KBM-7 (cell line): ENCODE measurements around the gene FAR1.
"Not testable (repeated sequence)": the region's sequence is repeated elsewhere in the genome, so short reads cannot be mapped to it uniquely, and the experiment has no call there.

Source experiments
- DNase-seq: peaks from one replicate; pipeline ENCODE4 v3.0.0-alpha.2; 2015
- in situ Hi-C: fragments of 300-500 bp; cut with MboI; formaldehyde crosslinking; loops from 2 replicates; pipeline ENCODE4 v1.14.3; 2020; ENCODE audit warnings: low sequenced_read_pairs, low pct_unique_long_range_greater_than_20kb, mixed read lengths

The FAR1 gene

GRCh38 chr11:13668102-13668956 is at the start of gene FAR1:
Gene FAR1, plus strand, starts transcription at chr11:13668668. Its CDS starts 26,098 bp downstream, at chr11:13694766.
- in situ Hi-C loops, result no loop called here

GRCh38 chr11:13620063-13620462 is 48.4 kb upstream of the FAR1 start:
- DNase-seq, result no peak
- in situ Hi-C loops, result no loop called here

More at GRCh38 chr11:13668102-13668956, at the start of gene FAR1:
- DNase-seq, result peak; percentile 99

DNA sequence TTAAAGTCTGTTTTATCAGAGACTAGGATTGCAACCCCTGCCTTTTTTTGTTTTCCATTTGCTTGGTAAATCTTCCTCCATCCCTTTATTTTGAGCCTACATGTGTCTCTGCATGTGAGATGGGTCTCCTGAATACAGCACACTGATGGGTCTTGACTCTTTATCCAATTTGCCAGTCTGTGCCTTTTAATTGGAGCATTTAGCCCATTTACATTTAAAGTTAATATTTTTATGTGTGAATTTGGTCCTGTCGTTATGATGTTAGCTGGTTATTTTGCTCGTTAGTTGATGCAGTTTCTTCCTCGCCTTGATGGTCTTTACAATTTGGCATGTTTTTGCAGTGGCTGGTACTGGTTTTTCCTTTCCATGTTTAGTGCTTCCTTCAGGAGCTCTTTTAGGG is 41.6 kb upstream of the FAR1 start:
- in situ Hi-C loops, DNase-seq: not testable (repeated sequence)

DNA sequence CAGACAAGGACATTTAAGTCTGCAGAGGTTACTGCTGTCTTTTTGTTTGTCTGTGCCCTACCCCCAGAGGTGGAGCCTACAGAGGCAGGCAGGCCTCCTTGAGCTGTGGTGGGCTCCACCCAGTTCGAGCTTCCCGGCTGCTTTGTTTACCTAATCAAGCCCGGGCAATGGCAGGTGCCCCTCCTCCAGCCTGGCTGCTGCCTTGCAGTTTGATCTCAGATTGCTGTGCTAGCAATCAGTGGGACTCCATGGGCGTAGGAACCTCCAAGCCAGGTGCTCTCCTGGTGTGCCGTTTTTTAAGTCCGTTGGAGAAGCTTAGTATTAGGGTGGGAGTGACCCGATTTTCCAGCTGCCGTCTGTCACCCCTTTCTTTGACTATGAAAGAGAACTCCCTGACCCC is 39.8 kb upstream of the FAR1 start:
- in situ Hi-C loops, DNase-seq: not testable (repeated sequence)

GRCh38 chr11:13629779-13630178 is 38.7 kb upstream of the FAR1 start:
- DNase-seq, result no peak
- in situ Hi-C loops, result no loop called here

GRCh38 chr11:13635290-13635689 is 33.2 kb upstream of the FAR1 start:
- in situ Hi-C loops, result no loop called here
- no peak for DNase-seq

GRCh38 chr11:13635804-13636203 is 32.7 kb upstream of the FAR1 start:
- in situ Hi-C loops, result no loop called here

GRCh38 chr11:13637125-13638069 is 31.1 kb upstream of the FAR1 start:
- in situ Hi-C loops, result no loop called here
- DNase-seq, result no peak

More at GRCh38 chr11:13635804-13636203, 32.7 kb upstream of the FAR1 start:
- DNase-seq, result peak; percentile 20

- in situ Hi-C loops, result no loop called here
- no peak for DNase-seq
Observed at GRCh38 chr11:13638422-13638821, 30.0 kb upstream of the FAR1 start.

DNA sequence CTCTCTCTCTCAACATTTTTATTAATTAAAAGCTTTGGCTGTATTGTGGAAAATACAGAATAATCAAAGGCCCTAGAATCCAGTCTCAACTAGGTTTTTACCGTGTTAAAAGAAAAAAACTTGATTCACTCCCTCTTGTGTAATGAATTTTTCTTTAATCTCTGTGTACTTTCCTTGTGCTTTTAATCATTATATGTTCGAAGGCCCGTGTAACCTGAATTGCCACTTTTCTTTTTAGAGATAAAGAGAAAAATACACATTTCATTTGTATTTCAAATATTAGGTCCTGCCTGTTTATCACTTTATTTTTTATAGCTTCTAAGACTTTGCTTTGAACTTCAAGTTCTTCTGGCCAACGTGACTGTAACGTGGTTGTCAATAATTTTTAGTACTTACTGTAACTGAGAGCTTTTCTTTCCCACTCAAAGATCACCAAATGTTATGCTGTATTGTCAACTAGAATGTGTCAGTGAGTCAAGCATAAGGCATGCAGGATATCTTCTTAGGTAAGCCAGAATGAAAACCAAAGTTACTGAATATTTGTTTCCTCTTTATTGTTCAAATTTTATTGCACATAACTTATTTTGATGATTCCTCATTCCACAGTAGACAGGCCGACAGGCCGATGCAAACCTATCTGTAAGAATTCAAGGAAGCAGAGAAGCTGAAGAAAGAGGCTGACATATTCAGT is 23.3 kb upstream of the FAR1 start:
- no peak for DNase-seq

GRCh38 chr11:13647391-13647790 is 21.1 kb upstream of the FAR1 start:
- DNase-seq, result no peak
- in situ Hi-C loops, result no loop called here

More for the DNA sequence above, 23.3 kb upstream of the FAR1 start:
- in situ Hi-C loops, result no loop called here

GRCh38 chr11:13649619-13650018 is 18.8 kb upstream of the FAR1 start:
- in situ Hi-C loops, result no loop called here
- no peak for DNase-seq

DNA sequence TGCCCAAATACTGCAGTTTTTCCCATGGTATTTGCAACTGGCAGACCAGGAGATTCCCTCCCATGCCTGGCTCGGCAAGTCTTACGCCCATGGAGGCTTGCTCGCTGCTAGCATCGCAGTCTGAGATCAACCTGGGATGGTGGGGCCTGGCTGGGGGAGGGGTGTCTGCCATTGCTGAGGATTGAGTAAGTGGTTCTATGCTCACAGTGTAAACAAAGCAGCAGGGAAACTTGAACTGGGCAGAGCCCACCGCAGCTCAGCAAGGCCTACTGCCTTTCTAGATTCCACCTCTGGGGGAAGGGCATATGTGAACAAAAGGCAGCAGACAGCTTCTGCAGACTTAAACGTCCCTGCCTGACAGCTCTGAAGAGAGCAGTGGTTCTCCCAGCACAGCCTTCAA is 17.0 kb upstream of the FAR1 start:
- DNase-seq, in situ Hi-C loops: not testable (repeated sequence)

- no peak for DNase-seq
- in situ Hi-C loops, result no loop called here
Observed at GRCh38 chr11:13661074-13661623, 7.3 kb upstream of the FAR1 start.

GRCh38 chr11:13663631-13664071 is 4.8 kb upstream of the FAR1 start:
- in situ Hi-C loops, result no loop called here
- no peak for DNase-seq

DNA sequence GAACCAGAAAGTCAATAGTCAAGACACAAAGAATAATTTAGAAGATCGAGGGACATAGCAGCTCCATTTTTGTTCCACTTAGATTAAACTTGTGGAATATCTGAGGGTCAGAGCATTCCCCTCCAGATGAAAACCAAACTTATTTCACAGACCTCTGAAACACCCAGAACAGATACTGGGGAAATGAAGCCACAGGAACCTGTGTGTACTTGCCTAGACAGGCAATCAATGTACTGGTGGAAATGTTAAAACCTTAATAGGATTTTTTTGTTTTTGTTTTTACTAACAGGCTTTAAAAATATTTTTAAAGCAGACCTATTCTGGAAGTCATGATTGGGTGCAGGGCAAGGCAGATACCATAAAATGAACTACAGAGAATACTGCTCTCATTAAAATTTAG is 4.1 kb upstream of the FAR1 start:
- in situ Hi-C loops, result no loop called here
- no peak for DNase-seq

- in situ Hi-C loops, result no loop called here
- no peak for DNase-seq
Observed at GRCh38 chr11:13666708-13667107, 1.8 kb upstream of the FAR1 start.

DNA sequence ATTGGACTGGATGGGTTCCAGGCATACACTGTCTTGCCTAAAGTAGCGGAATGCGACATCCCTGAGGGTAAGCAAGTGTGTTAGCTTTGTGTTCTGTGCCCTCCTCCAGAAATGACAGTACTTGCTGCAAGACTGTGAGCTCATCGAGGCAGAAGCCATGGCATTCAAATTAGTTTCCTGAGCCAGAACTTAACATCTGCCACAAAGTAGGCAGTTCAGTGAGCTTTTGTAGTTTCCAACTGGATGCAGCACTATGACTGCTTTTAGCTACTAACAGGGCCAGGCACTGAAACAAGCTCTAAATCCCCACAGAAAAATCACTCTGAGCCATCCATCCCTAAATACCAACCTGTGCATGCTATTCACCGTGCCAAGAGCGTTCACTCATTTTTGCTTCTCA is 1.2 kb upstream of the FAR1 start:
- in situ Hi-C loops, result no loop called here
- no peak for DNase-seq

- in situ Hi-C loops, result no loop called here
- DNase-seq, result no peak
Observed at GRCh38 chr11:13667795-13668101, 720 bp upstream of the FAR1 start.
